Caco-2 (cell line): Measurements from ENCODE around the gene ENOX1. TPM values are rescaled to one million over a fixed set of nuclear protein-coding genes. Genes with fewer than 3 reads are reported as not detected.

Experiments
- BruUV-seq: library from RNA; stranded (reverse); fragments of 400-500 nt; replicated peaks from 2 replicates; lab custom pipeline; 2021; lab: Mats Ljungman, UMichigan
- CTCF ChIA-PET: fragments of 300-600 bp; sonication (Branson Sonifier 250); formaldehyde crosslinking; loops from one replicate; lab custom pipeline; 2022; ENCODE audit warnings: antibody characterized with exemption; lab: Charles Lee
- POLR2A ChIA-PET: fragments of 300-600 bp; sonication (Branson Sonifier 250); formaldehyde crosslinking; loops from one replicate; lab custom pipeline; 2022; ENCODE audit warnings: antibody characterized with exemption; lab: Charles Lee
- DNase-seq, 2 experiments: peaks; one replicate each; pipeline versions ENCODE4 v3.0.0 to v3.0.0-alpha.2; 2020 to 2022
- H3K27me3 ChIP-seq: replicated peaks from 2 replicates; pipeline ENCODE4 v1.6.0; 2011; ENCODE audit warnings: low read length; ENCODE audit not compliant: control insufficient read depth, insufficient read depth
- H3K36me3 ChIP-seq: 2 replicates; pipeline ENCODE4 v1.5.1; 2011; ENCODE audit warnings: low read length; ENCODE audit not compliant: control insufficient read depth, insufficient read depth
- H3K4me1 ChIP-seq: fragments of 250-450 bp; sonication (Bioruptor Pico); 2 replicates; pipeline ENCODE4 v1.5.1; 2020; ENCODE audit warnings: mild to moderate bottlenecking
- H3K4me3 ChIP-seq: 2 replicates; pipeline ENCODE4 v1.5.1; 2011; ENCODE audit warnings: low read depth, mild to moderate bottlenecking, control low read depth, low read length
- H3K9me3 ChIP-seq: fragments of 250-450 bp; sonication (Bioruptor Pico); 2 replicates; pipeline ENCODE4 v1.5.1; 2020; ENCODE audit warnings: mild to moderate bottlenecking, moderate library complexity
- H3K27ac Mint-ChIP-seq: one replicate; pipeline ENCODE4 v1.8.0; 2022; ENCODE audit warnings: mixed read lengths; ENCODE audit not compliant: unreplicated experiment
- H3K27me3 Mint-ChIP-seq: one replicate; pipeline ENCODE4 v1.8.0; 2022; ENCODE audit warnings: mixed read lengths; ENCODE audit not compliant: insufficient read depth, unreplicated experiment
- H3K36me3 Mint-ChIP-seq: one replicate; pipeline ENCODE4 v1.8.0; 2022; ENCODE audit warnings: mild to moderate bottlenecking, mixed read lengths; ENCODE audit not compliant: insufficient read depth, unreplicated experiment
- H3K4me1 Mint-ChIP-seq: one replicate; pipeline ENCODE4 v1.8.0; 2022; ENCODE audit warnings: low read depth, mixed read lengths; ENCODE audit not compliant: unreplicated experiment
- H3K4me3 Mint-ChIP-seq: one replicate; pipeline ENCODE4 v1.8.0; 2022; ENCODE audit warnings: mild to moderate bottlenecking, moderate library complexity, mixed read lengths; ENCODE audit not compliant: unreplicated experiment
- H3K9me3 Mint-ChIP-seq: one replicate; pipeline ENCODE4 v1.8.0; 2022; ENCODE audit warnings: mixed read lengths; ENCODE audit not compliant: unreplicated experiment
- intact Hi-C: fragments of 100-400 bp; cut with micrococcal nuclease; formaldehyde crosslinking; loops from one replicate; pipeline ENCODE4 v1.10.0; 2022; ENCODE audit not compliant: unreplicated experiment
- total RNA-seq: library from RNA; stranded (reverse); gene quantifications from 2 replicates; pipeline ENCODE4 v1.2.3, GENCODE V29; 2022
- TF ChIP-seq, protein P1 (sequence below), 2 experiments: fragments of 200-600 bp in 1 of 2; IDR thresholded peaks; 1 replicate in 1 of 2; 2 replicates in 1 of 2; pipeline versions ENCODE4 v1.5.1 to v1.8.0; 2011 to 2022; ENCODE audit warnings: antibody characterized with exemption in 1 of 2, control low read depth in 1 of 2, inconsistent platforms in 1 of 2, low read depth in 1 of 2, low read length in 1 of 2, mild to moderate bottlenecking in 1 of 2, moderate library complexity in 1 of 2; ENCODE audit not compliant: insufficient read depth in 1 of 2, severe bottlenecking in 1 of 2, unreplicated experiment in 1 of 2

ENOX1 gene
- total RNA-seq, 1 experiment from 2014 or later = 9.1 TPM

DNA sequence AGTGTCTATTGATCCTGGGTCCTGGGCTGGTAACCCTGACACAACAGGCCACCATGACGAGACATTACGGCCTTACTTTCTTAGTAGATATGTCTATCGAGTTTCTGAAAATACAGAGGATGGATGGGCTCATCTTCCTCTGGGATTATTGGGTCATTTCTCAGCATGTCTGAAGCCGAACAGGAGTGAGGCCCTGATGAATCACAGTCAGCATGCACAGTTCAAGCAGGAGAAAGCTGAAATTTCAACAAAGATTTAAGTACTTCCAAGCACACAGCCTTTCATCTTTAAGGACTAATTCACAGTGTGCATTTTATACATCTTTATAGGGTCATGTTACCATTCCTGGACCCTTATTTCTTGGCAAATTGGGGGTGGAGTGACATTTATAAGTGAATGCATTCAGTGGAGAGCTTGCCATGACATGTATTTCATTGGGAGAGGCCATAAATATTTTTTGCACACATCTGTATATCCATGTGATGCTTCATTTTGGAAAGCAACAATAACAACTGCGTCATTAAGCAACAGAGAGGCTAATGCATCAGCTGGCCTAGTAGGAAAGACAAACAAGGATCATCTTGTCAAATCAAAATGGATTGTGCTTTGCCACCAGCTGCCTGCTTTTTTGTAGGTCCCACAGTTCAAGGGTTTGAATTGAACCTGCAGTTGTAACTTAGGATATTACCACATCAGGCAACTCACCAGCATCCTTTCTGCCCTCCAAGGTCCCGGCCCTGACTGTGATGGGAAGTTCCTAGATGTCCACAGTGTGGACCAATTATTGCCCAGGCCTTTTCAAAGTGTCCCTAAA is 619.9 kb downstream of the ENOX1 start:
- Mint-ChIP-seq H3K9me3 (peaks cover 17% of the 10 kb centered on the region), H3K27me3 (no peaks in the 10 kb centered on the region), H3K27ac (no peak overlapping the region), H3K4me1 (no peaks in the 10 kb centered on the region), H3K36me3 (no peaks in the 10 kb centered on the region), H3K4me3 (no peak overlapping the region)
- DNase-seq = no peak
- Histone ChIP-seq H3K27me3 (no peaks in the 10 kb centered on the region), H3K9me3 (0 out of 2 replicates have a peak, but pooled peaks cover 13% of the 10 kb centered on the region), H3K4me3 (no peak overlapping the region), H3K4me1 (no peaks in the 10 kb centered on the region), H3K36me3 (no peaks in the 10 kb centered on the region)
- intact Hi-C loops = no loop called here
- TF ChIP-seq, protein P1, sequence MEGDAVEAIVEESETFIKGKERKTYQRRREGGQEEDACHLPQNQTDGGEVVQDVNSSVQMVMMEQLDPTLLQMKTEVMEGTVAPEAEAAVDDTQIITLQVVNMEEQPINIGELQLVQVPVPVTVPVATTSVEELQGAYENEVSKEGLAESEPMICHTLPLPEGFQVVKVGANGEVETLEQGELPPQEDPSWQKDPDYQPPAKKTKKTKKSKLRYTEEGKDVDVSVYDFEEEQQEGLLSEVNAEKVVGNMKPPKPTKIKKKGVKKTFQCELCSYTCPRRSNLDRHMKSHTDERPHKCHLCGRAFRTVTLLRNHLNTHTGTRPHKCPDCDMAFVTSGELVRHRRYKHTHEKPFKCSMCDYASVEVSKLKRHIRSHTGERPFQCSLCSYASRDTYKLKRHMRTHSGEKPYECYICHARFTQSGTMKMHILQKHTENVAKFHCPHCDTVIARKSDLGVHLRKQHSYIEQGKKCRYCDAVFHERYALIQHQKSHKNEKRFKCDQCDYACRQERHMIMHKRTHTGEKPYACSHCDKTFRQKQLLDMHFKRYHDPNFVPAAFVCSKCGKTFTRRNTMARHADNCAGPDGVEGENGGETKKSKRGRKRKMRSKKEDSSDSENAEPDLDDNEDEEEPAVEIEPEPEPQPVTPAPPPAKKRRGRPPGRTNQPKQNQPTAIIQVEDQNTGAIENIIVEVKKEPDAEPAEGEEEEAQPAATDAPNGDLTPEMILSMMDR (IDR thresholded peaks at IDR 0.05; ENCODE audit: insufficient read depth in 1 of 2, low read depth in 1 of 2, low read length in 1 of 2, severe bottlenecking in 1 of 2, unreplicated experiment in 1 of 2) = no peak
- ChIA-PET POLR2A (no interaction called here), CTCF (no interaction called here)
- BruUV-seq = no TSS peak

Other genes starting within 250 kb of the ENOX1 start
- 15.6 and 21.2 TPM in 2 replicates for gene CCDC122, start 92.8 kb upstream of the ENOX1 start, total RNA-seq
- gene LACC1, start 92.9 kb upstream of the ENOX1 start, total RNA-seq = 7.2 and 11.0 TPM in 2 replicates